SK-N-SH (cell line): ENCODE data around the gene BRD1. TPM values are rescaled to one million over a fixed set of nuclear protein-coding genes. Genes with fewer than 3 reads are reported as not detected.

Source experiments
- CTCF ChIA-PET: fragments of 300-600, 350-600 bp; formaldehyde crosslinking; extraction: SDS; loops from one replicate; lab custom pipeline; 2021; lab: Yijun Ruan, JAX
- POLR2A ChIA-PET: fragments of 350-600 bp; sonication (Branson Sonifier 250); formaldehyde crosslinking; extraction: SDS; loops from one replicate; lab custom pipeline; 2020; ENCODE audit warnings: antibody characterized with exemption, inconsistent platforms; lab: Yijun Ruan, JAX
- DNase-seq: peaks from one replicate; pipeline ENCODE4 v3.0.0; 2012
- H2AFZ ChIP-seq: fragments of 200-600 bp; sonication (generic); 2 replicates; pipeline ENCODE4 v1.8.1; 2016; ENCODE audit warnings: antibody characterized with exemption, mild to moderate bottlenecking, low read depth
- H3F3A ChIP-seq: fragments of 200-600 bp; sonication (generic); replicated peaks from 2 replicates; pipeline ENCODE3; 2016; ENCODE audit warnings: antibody characterized with exemption, mild to moderate bottlenecking; ENCODE audit not compliant: insufficient read depth
- H3K27ac ChIP-seq, 2 experiments: fragments of 200-500 bp in 1 of 2; fragments of 200-600 bp in 1 of 2; sonication (Bioruptor generic) in 1 of 2; sonication (generic), shearing (Covaris generic) in 1 of 2; 2 replicates each; pipeline versions ENCODE4 v1.5.1 to v1.6.1; 2014 to 2016; ENCODE audit warnings: low read depth in 2 of 2, inconsistent platforms in 1 of 2, low read length in 1 of 2, mild to moderate bottlenecking in 1 of 2, mixed read lengths in 1 of 2
- H3K27me3 ChIP-seq: fragments of 200-600 bp; sonication (generic), shearing (Covaris generic); 2 replicates; pipeline ENCODE4 v1.6.1; 2016; ENCODE audit warnings: mixed run types; ENCODE audit not compliant: insufficient read depth
- H3K36me3 ChIP-seq, 2 experiments: fragments of 200-500 bp in 1 of 2; fragments of 200-600 bp in 1 of 2; sonication (Bioruptor generic) in 1 of 2; sonication (generic) in 1 of 2; replicated peaks in 1 of 2; 2 replicates each; pipeline versions ENCODE3 to v1.5.1; 2014 to 2016; ENCODE audit warnings: low read length in 1 of 2, mild to moderate bottlenecking in 1 of 2; ENCODE audit not compliant: insufficient read depth in 2 of 2, control insufficient read depth in 1 of 2
- H3K4me1 ChIP-seq, 2 experiments: fragments of 200-500 bp in 1 of 2; fragments of 200-600 bp in 1 of 2; sonication (Bioruptor generic) in 1 of 2; sonication (generic), shearing (Covaris generic) in 1 of 2; 2 replicates each; pipeline versions ENCODE4 v1.5.1 to v1.6.1; 2014 to 2016; ENCODE audit warnings: low read depth in 1 of 2, low read length in 1 of 2, mixed run types in 1 of 2; ENCODE audit not compliant: insufficient read depth in 2 of 2, control insufficient read depth in 1 of 2
- H3K4me2 ChIP-seq: fragments of 200-600 bp; sonication (generic), shearing (Covaris generic); 2 replicates; pipeline ENCODE4 v1.6.1; 2017; ENCODE audit warnings: mixed run types
- H3K4me3 ChIP-seq, 2 experiments: fragments of 200-500 bp in 1 of 2; fragments of 200-600 bp in 1 of 2; sonication (Bioruptor generic) in 1 of 2; sonication (generic), shearing (Covaris generic) in 1 of 2; 2 replicates each; pipeline versions ENCODE4 v1.5.1 to v1.8.1; 2014 to 2016; ENCODE audit warnings: low read depth in 2 of 2, inconsistent platforms in 1 of 2, low read length in 1 of 2, mild to moderate bottlenecking in 1 of 2, mixed read lengths in 1 of 2, moderate library complexity in 1 of 2
- H3K79me2 ChIP-seq: fragments of 200-600 bp; sonication (generic); 2 replicates; pipeline ENCODE4 v1.8.1; 2017; ENCODE audit warnings: mild to moderate bottlenecking; ENCODE audit not compliant: insufficient read depth
- H3K9ac ChIP-seq: fragments of 200-600 bp; sonication (generic); 2 replicates; pipeline ENCODE4 v1.6.1; 2017; ENCODE audit warnings: mixed run types
- H3K9me2 ChIP-seq: fragments of 200-600 bp; sonication (generic); 2 replicates; pipeline ENCODE4 v1.6.1; 2017; ENCODE audit warnings: mixed run types
- H3K9me3 ChIP-seq: fragments of 200-600 bp; sonication (generic); 2 replicates; pipeline ENCODE4 v1.6.1; 2017; ENCODE audit warnings: mixed run types, mild to moderate bottlenecking, moderate library complexity
- H4K20me1 ChIP-seq: fragments of 200-600 bp; sonication (generic); 2 replicates; pipeline ENCODE4 v1.6.1; 2017; ENCODE audit warnings: mild to moderate bottlenecking, mixed run types; ENCODE audit not compliant: insufficient read depth
- CHD2 ChIP-seq: fragments of 150-350 bp; IDR thresholded peaks from 2 replicates; pipeline ENCODE4 v1.6.1; 2018; ENCODE audit warnings: low read length; ENCODE audit not compliant: partially characterized antibody
- CTCF ChIP-seq: fragments of 200-600 bp; sonication (generic); IDR thresholded peaks from 2 replicates; pipeline ENCODE4 v1.6.1; 2017; ENCODE audit warnings: antibody characterized with exemption, mild to moderate bottlenecking, moderate library complexity
- MEF2A ChIP-seq: IDR thresholded peaks from 2 replicates; pipeline ENCODE4 v1.4.0; 2012; ENCODE audit warnings: low read depth, borderline replicate concordance
- MXI1 ChIP-seq: IDR thresholded peaks from 2 replicates; pipeline ENCODE4 v1.6.1; 2012; ENCODE audit warnings: mild to moderate bottlenecking, low read depth, low read length, improper control_type of control experiment
- POLR2AphosphoS5 ChIP-seq: IDR thresholded peaks from 2 replicates; pipeline ENCODE4 v1.6.1; 2012; ENCODE audit warnings: low read depth, low read length
- RAD21 ChIP-seq: IDR thresholded peaks from 2 replicates; pipeline ENCODE4 v1.6.1; 2012; ENCODE audit warnings: mild to moderate bottlenecking, low read length
- RXRA ChIP-seq: IDR thresholded peaks from 2 replicates; pipeline ENCODE4 v1.4.0; 2012; ENCODE audit warnings: low read depth, mild to moderate bottlenecking, borderline replicate concordance
- SMC3 ChIP-seq: IDR thresholded peaks from 2 replicates; pipeline ENCODE4 v1.6.1; 2012; ENCODE audit warnings: low read depth, low read length, improper control_type of control experiment
- TEAD4 ChIP-seq: IDR thresholded peaks from 2 replicates; pipeline ENCODE4 v1.4.0; 2012; ENCODE audit warnings: mild to moderate bottlenecking, borderline replicate concordance; ENCODE audit not compliant: insufficient read depth
- WGBS: methylation state at CpG from one replicate; pipeline ENCODE4 v1.1.6; 2017; ENCODE audit warnings: low lambda C conversion rate; 5-methylcytosine and 5-hydroxymethylcytosine counted together
- polyA plus RNA-seq, 3 experiments: library from polyadenylated mRNA; depleted of rRNA; stranded (reverse); fragments of >200 nt; gene quantifications; 2 replicates each; pipeline ENCODE4 v1.2.3, GENCODE V29; 2012
- TF ChIP-seq, protein P1 (sequence below): IDR thresholded peaks from 2 replicates; pipeline ENCODE4 v1.4.0; 2012; ENCODE audit warnings: low read depth
- TF ChIP-seq, protein P2 (sequence below): IDR thresholded peaks from 2 replicates; pipeline ENCODE4 v1.4.0; 2012; ENCODE audit warnings: low read depth, borderline replicate concordance
- TF ChIP-seq, protein P3 (sequence below): IDR thresholded peaks from 2 replicates; pipeline ENCODE4; 2012
- TF ChIP-seq, protein P4 (sequence below): IDR thresholded peaks from 2 replicates; pipeline ENCODE4 v1.4.0; 2012; ENCODE audit warnings: low read depth, borderline replicate concordance

The BRD1 gene
- polyA plus RNA-seq, 1 of the 3 experiments (the other 2 are of a cell fraction) = 10.3 TPM

DNA sequence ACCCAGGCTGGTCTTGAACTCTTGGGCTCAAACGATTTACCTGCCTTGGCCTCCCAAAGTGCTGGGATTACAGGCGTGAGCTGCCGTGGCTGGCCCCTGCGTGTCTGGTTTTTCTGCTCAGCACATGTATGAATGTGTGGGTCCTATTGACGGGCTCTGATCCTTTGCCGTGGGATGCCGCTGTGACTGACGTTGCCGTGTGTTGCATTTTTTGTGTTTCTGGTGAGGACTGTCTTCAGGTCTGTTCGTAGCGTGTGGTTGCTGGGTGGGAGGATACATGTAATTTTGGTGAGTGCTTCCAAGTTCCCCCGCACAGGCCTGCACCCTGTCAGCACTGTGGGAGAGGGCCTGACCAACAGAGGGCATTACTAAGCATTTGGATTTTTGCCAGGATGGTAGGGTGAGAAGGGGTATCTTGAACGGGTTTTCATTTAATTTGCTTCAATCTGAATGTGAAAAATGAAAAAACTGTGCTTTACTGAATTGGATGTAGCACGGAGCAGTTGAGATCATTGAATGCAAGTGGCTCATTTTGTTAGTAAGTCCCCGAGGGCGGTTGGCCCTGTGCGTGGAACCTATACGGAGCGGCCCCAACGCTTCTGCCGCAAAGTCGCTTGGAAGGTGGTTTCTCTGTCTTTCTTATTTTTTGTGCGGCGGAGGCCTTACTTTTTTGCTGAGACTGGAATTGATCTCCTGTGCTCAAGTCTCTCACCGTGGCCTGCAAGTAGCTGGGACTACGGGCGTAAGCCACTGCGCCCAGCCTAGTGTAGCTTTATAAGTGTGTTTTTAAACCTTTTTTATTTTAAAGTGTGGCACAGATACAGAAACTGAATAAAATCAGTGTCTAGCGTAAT is 34.2 kb upstream of the BRD1 start:
- H3K4me2 ChIP-seq = no peak overlapping the region
- ChIA-PET CTCF (interaction anchor here (0.6 to 1.0 kb wide), 2 partner anchors 13 to 132 kb away, joined by 3 read pairs; no protein-coding TSS in a partner anchor), POLR2A (no interaction called here)
- no peak overlapping the region for H2AFZ ChIP-seq
- H3K27me3 ChIP-seq = no peaks in the 10 kb centered on the region
- 86% methylated on average over 27 of the region's 29 CpGs for WGBS
- peaks cover 3% of the 10 kb centered on the region; the same call in 1 of the 2 replicates for H3K9me3 ChIP-seq
- DNase-seq = peak; percentile 54
- H3K9ac ChIP-seq = no peak overlapping the region
- H3F3A ChIP-seq = no peaks in the 10 kb centered on the region
- H3K9me2 ChIP-seq = no peaks in the 10 kb centered on the region
- H3K27ac ChIP-seq = no peak overlapping the region
- TF ChIP-seq CTCF = peak; percentile 16; the same call in 1 of the 2 replicates
- no peak for TF ChIP-seq MEF2A
- TF ChIP-seq, protein P1, sequence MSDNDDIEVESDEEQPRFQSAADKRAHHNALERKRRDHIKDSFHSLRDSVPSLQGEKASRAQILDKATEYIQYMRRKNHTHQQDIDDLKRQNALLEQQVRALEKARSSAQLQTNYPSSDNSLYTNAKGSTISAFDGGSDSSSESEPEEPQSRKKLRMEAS = no peak
- TF ChIP-seq, protein P2, sequence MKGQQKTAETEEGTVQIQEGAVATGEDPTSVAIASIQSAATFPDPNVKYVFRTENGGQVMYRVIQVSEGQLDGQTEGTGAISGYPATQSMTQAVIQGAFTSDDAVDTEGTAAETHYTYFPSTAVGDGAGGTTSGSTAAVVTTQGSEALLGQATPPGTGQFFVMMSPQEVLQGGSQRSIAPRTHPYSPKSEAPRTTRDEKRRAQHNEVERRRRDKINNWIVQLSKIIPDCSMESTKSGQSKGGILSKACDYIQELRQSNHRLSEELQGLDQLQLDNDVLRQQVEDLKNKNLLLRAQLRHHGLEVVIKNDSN = no peak
- H4K20me1 ChIP-seq = peaks cover 75% of the 10 kb centered on the region
- H3K36me3 ChIP-seq = peaks cover 2 to 7% of the 10 kb centered on the region in 2 experiments
- H3K4me1 ChIP-seq = peaks cover 0 to 4% of the 10 kb centered on the region in 2 experiments; a peak in 1 of 4 replicates
- peaks cover 96% of the 10 kb centered on the region for H3K79me2 ChIP-seq
- no peak overlapping the region for H3K4me3 ChIP-seq

- POLR2A ChIA-PET = no interaction called here
- no peak for DNase-seq
- peaks cover 92% of the 10 kb centered on the region for H3K79me2 ChIP-seq
- H2AFZ ChIP-seq = no peak overlapping the region
- no peak for TF ChIP-seq SMC3
- TF ChIP-seq RXRA = no peak
- TF ChIP-seq, protein P3, sequence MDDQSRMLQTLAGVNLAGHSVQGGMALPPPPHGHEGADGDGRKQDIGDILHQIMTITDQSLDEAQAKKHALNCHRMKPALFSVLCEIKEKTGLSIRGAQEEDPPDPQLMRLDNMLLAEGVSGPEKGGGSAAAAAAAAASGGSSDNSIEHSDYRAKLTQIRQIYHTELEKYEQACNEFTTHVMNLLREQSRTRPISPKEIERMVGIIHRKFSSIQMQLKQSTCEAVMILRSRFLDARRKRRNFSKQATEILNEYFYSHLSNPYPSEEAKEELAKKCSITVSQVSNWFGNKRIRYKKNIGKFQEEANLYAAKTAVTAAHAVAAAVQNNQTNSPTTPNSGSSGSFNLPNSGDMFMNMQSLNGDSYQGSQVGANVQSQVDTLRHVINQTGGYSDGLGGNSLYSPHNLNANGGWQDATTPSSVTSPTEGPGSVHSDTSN = no peak
- no peak for TF ChIP-seq RAD21
- no peak for TF ChIP-seq MEF2A
- no peak for TF ChIP-seq CHD2
- no peak for TF ChIP-seq POLR2AphosphoS5
- TF ChIP-seq CTCF = no peak
- no peak for TF ChIP-seq TEAD4
- no peak for TF ChIP-seq MXI1
- TF ChIP-seq, protein P4, sequence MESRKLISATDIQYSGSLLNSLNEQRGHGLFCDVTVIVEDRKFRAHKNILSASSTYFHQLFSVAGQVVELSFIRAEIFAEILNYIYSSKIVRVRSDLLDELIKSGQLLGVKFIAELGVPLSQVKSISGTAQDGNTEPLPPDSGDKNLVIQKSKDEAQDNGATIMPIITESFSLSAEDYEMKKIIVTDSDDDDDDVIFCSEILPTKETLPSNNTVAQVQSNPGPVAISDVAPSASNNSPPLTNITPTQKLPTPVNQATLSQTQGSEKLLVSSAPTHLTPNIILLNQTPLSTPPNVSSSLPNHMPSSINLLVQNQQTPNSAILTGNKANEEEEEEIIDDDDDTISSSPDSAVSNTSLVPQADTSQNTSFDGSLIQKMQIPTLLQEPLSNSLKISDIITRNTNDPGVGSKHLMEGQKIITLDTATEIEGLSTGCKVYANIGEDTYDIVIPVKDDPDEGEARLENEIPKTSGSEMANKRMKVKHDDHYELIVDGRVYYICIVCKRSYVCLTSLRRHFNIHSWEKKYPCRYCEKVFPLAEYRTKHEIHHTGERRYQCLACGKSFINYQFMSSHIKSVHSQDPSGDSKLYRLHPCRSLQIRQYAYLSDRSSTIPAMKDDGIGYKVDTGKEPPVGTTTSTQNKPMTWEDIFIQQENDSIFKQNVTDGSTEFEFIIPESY = no peak
- CTCF ChIA-PET = interaction anchor here (1.0 kb wide), 1 partner anchor 290 kb away, joined by 4 read pairs; no protein-coding TSS in a partner anchor
- H3K9me2 ChIP-seq = no peaks in the 10 kb centered on the region
- H3K27me3 ChIP-seq = no peaks in the 10 kb centered on the region
- H3K4me2 ChIP-seq = no peak overlapping the region
- H3K27ac ChIP-seq = no peak overlapping the region
- no peaks in the 10 kb centered on the region for H3K9me3 ChIP-seq
- peaks cover 0 to 20% of the 10 kb centered on the region in 2 experiments; a peak in 2 of 4 replicates for H3K4me1 ChIP-seq
- peaks cover 95% of the 10 kb centered on the region for H4K20me1 ChIP-seq
- H3K9ac ChIP-seq = no peak overlapping the region
- WGBS = 79% methylated on average over 8 of the region's 14 CpGs
- H3F3A ChIP-seq = no peaks in the 10 kb centered on the region
- peaks cover 0 to 2% of the 10 kb centered on the region in 2 experiments for H3K36me3 ChIP-seq
- H3K4me3 ChIP-seq = no peak overlapping the region
Measured at GRCh38 chr22:49858827-49859226, 31.2 kb upstream of the BRD1 start.
